ENCODE measurements around the gene SP100. TPM values are rescaled to one million over a fixed set of nuclear protein-coding genes. Genes with fewer than 3 reads are reported as not detected.

SP100 gene
- total RNA-seq, 2 donors from 2014 or later: 51.6 to 69.0 TPM

DNA sequence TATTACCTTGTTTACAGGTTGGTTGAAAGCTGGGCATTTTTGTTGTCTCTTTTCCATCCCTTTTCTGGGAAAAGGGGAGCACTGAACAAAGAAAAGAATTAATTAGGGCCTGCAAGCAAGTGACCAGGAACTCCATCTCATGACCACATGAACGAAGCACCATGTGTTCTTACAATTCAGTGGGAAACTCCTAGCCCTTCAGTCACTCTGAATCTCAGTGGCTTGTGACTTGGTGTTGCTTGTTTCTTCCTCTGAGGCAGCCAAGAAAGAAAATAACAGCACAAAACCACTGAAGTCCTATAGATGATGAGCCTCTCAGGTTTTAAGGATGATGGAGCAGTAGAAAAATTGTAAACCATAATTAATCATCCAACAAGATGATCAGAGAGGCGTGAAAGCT, 167.6 kb downstream of the SP100 start:
- 82% methylated on average over 2 of the region's 2 CpGs for WGBS
- Histone ChIP-seq H3K4me1 (replicated peaks) (no peaks in the 10 kb centered on the region), H3K27me3 (replicated peaks; ENCODE audit: insufficient read depth) (no peaks in the 10 kb centered on the region), H3K4me3 (no peak overlapping the region), H3K9me3 (no peaks in the 10 kb centered on the region), H3K27ac (no peak overlapping the region), H3K36me3 (no peaks in the 10 kb centered on the region)
- TF ChIP-seq, protein P1, sequence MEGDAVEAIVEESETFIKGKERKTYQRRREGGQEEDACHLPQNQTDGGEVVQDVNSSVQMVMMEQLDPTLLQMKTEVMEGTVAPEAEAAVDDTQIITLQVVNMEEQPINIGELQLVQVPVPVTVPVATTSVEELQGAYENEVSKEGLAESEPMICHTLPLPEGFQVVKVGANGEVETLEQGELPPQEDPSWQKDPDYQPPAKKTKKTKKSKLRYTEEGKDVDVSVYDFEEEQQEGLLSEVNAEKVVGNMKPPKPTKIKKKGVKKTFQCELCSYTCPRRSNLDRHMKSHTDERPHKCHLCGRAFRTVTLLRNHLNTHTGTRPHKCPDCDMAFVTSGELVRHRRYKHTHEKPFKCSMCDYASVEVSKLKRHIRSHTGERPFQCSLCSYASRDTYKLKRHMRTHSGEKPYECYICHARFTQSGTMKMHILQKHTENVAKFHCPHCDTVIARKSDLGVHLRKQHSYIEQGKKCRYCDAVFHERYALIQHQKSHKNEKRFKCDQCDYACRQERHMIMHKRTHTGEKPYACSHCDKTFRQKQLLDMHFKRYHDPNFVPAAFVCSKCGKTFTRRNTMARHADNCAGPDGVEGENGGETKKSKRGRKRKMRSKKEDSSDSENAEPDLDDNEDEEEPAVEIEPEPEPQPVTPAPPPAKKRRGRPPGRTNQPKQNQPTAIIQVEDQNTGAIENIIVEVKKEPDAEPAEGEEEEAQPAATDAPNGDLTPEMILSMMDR (IDR thresholded peaks at IDR 0.05): no peak
- TF ChIP-seq POLR2AphosphoS5 (IDR thresholded peaks at IDR 0.05) (no peak), POLR2A (IDR thresholded peaks at IDR 0.05) (no peak)
- intact Hi-C loops (cut with DNase I): no loop called here
- DNase-seq (ENCODE audit: low spot score): no peak

DNA sequence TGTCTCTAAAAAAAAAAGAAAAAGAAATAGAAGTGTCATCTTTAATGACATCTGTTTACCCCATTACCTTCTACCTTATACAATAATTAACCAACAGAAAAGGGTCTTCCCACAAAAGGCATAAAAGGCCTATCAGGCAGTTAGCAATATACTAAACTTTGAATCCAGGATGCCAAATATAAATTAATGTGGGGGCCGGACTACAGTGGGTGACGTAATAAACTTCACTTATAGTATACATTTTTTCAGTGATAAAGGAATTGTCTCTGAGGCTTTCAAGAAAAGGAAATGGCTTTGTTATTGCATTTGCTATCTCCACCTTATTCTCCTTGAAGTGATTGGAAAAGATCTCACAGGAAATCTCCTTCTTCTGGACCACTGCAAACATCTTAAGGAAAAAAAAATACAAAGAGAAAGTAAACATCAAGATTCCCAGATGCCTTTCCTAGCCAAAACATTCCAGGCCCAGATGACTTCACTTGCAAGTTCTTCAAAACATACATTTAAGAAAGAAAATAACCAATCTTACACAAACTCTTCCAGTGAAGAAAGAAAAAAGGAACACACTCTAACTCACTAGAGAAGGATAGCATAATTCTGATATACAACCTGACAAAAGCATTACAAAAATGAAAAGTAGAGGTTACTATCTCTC, 170.5 kb downstream of the SP100 start:
- DNase-seq (ENCODE audit: low spot score): no peak
- intact Hi-C loops (cut with DNase I): no loop called here
- no peak overlapping the region for H3K27ac ChIP-seq
- no peaks in the 10 kb centered on the region for H3K9me3 ChIP-seq
- no peaks in the 10 kb centered on the region for H3K4me1 ChIP-seq (replicated peaks)
- TF ChIP-seq, protein P1 (IDR thresholded peaks at IDR 0.05): no peak
- no peak for TF ChIP-seq POLR2A (IDR thresholded peaks at IDR 0.05)
- TF ChIP-seq POLR2AphosphoS5 (IDR thresholded peaks at IDR 0.05): no peak
- no peak overlapping the region for H3K4me3 ChIP-seq
- H3K27me3 ChIP-seq (replicated peaks; ENCODE audit: insufficient read depth): no peaks in the 10 kb centered on the region
- no peaks in the 10 kb centered on the region for H3K36me3 ChIP-seq
- 70% methylated on average over 2 of the region's 2 CpGs for WGBS

DNA sequence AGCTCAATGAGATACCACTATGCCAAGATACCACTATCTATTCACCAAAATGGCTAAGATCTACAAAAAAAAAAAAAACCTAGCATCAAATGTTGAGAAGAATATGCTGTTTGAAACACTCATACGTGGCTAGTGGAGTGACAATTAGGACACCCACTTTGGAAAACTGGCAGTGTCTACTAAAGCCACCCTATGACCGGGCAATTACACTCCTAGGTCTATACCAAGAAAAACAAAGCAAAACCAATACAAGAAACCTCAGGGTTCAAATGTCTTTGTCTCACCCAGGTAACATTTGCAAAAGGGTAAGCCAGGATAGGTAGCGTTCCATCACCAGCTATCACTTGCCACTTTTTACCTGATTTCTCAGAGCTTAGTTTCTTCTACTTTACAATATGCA, 173.0 kb downstream of the SP100 start:
- TF ChIP-seq POLR2A (IDR thresholded peaks at IDR 0.05) (no peak), POLR2AphosphoS5 (IDR thresholded peaks at IDR 0.05) (no peak)
- TF ChIP-seq, protein P1 (IDR thresholded peaks at IDR 0.05): no peak
- Histone ChIP-seq H3K36me3 (no peaks in the 10 kb centered on the region), H3K27ac (no peak overlapping the region), H3K27me3 (replicated peaks; ENCODE audit: insufficient read depth) (no peaks in the 10 kb centered on the region), H3K9me3 (no peaks in the 10 kb centered on the region), H3K4me3 (no peak overlapping the region), H3K4me1 (replicated peaks) (no peaks in the 10 kb centered on the region)
- DNase-seq (ENCODE audit: low spot score): no peak
- WGBS: 83% methylated on average over 3 of the region's 3 CpGs
- intact Hi-C loops (cut with DNase I): no loop called here

DNA sequence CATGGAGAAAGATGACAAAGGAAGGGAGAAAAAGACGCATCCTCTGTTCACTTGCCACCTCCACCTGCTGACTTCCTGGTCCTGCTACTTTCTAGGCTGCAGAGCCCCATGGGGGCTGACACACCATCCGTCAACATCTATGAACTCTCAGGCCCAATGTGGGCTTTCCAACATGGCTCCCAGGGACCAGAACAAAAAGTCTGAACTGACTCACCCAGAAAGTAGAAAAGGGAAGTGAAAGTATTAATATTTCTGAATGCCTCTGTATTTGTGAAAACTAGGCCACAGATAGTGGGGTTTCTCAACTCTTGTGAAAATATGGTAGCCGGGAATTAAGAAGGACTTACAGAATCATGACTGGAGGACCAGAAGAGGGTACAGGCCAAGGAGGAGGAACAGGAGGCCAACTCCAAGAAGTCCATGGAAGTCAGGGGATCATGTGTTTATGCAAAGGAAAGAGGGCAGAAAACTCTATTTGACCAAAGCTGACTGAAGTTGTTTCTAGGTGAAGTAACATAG, 173.6 kb downstream of the SP100 start:
- H3K4me1 ChIP-seq (replicated peaks): no peaks in the 10 kb centered on the region
- no peak overlapping the region for H3K27ac ChIP-seq
- intact Hi-C loops (cut with DNase I): no loop called here
- no peak for DNase-seq (ENCODE audit: low spot score)
- H3K4me3 ChIP-seq: no peak overlapping the region
- 79% methylated on average over 3 of the region's 3 CpGs for WGBS
- H3K27me3 ChIP-seq (replicated peaks; ENCODE audit: insufficient read depth): no peaks in the 10 kb centered on the region
- H3K36me3 ChIP-seq: no peaks in the 10 kb centered on the region
- TF ChIP-seq, protein P1 (IDR thresholded peaks at IDR 0.05): no peak
- TF ChIP-seq POLR2A (IDR thresholded peaks at IDR 0.05) (no peak), POLR2AphosphoS5 (IDR thresholded peaks at IDR 0.05) (no peak)
- no peaks in the 10 kb centered on the region for H3K9me3 ChIP-seq

DNA sequence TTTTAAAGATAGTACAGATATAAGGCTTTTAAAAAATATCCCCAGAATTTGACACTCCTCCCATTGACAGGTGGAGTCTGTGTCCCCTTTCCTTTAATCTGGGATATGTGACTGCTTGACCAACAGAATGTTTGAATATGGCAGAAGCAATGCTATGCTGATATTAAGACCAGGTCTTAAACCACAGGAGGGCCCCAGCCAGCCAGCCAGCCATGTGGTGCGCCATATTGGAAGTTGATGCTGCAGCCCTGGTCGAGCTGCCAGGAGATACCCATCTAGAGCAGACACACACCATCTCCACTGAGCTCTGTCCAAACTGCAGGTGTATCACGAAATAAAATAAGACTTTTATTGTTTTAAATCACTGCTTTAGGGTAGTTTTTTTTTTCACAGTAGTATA, 174.3 kb downstream of the SP100 start:
- H3K36me3 ChIP-seq: no peaks in the 10 kb centered on the region
- no peaks in the 10 kb centered on the region for H3K4me1 ChIP-seq (replicated peaks)
- intact Hi-C loops (cut with DNase I): no loop called here
- no peaks in the 10 kb centered on the region for H3K27me3 ChIP-seq (replicated peaks; ENCODE audit: insufficient read depth)
- H3K27ac ChIP-seq: no peak overlapping the region
- WGBS: 75% methylated on average over 3 of the region's 3 CpGs
- H3K9me3 ChIP-seq: no peaks in the 10 kb centered on the region
- TF ChIP-seq, protein P1 (IDR thresholded peaks at IDR 0.05): no peak
- TF ChIP-seq POLR2AphosphoS5 (IDR thresholded peaks at IDR 0.05) (no peak), POLR2A (IDR thresholded peaks at IDR 0.05) (no peak)
- no peak overlapping the region for H3K4me3 ChIP-seq
- no peak for DNase-seq (ENCODE audit: low spot score)

All from prostate gland (tissue), 2 donors.